K562 (cell line): Measurements from ENCODE around the gene PARP14. TPM values are rescaled to one million over a fixed set of nuclear protein-coding genes. Genes with fewer than 3 reads are reported as not detected.

ENCODE experiments used
- AFF4 ChIP-seq: sonication (generic); formaldehyde crosslinking; IDR thresholded peaks from 2 replicates; pipeline ENCODE4 v1.8.0; 2023; ENCODE audit warnings: mild to moderate bottlenecking, missing genetic modification reagents
- ATF3 ChIP-seq, 2 experiments: fragments of 450-650 bp in 1 of 2; sonication (generic) in 1 of 2; formaldehyde crosslinking in 1 of 2; IDR thresholded peaks in 1 of 2; conservative IDR thresholded peaks in 1 of 2; 2 replicates each; pipeline versions ENCODE4 v1.6.1 to v1.8.1; 2016 to 2023; ENCODE audit warnings: mild to moderate bottlenecking in 2 of 2, moderate library complexity in 2 of 2, inconsistent platforms in 1 of 2, missing genetic modification reagents in 1 of 2
- CBFB ChIP-seq: sonication (generic); formaldehyde crosslinking; IDR thresholded peaks from 2 replicates; pipeline ENCODE4 v1.4.0; 2020; ENCODE audit warnings: mild to moderate bottlenecking, missing genetic modification reagents
- COPS2 ChIP-seq: fragments of 450-650 bp; conservative IDR thresholded peaks from 2 replicates; pipeline ENCODE4 v1.6.1; 2016; ENCODE audit warnings: mild to moderate bottlenecking, moderate library complexity
- FOXK2 ChIP-seq, 2 experiments: fragments of 450-650 bp; IDR thresholded peaks in 1 of 2; conservative IDR thresholded peaks in 1 of 2; 2 replicates each; pipeline ENCODE4 v1.6.1; 2016; ENCODE audit warnings: low read depth in 2 of 2, mild to moderate bottlenecking in 1 of 2
- HMG20B ChIP-seq: fragments of 250-450 bp; sonication (Bioruptor Pico); IDR thresholded peaks from 2 replicates; pipeline ENCODE4 v1.5.0; 2021; ENCODE audit warnings: mild to moderate bottlenecking
- NCOA4 ChIP-seq: fragments of 450-650 bp; IDR thresholded peaks from 2 replicates; pipeline ENCODE4 v1.6.1; 2018; ENCODE audit warnings: mild to moderate bottlenecking; ENCODE audit not compliant: partially characterized antibody
- TCF15 ChIP-seq: fragments of 250-450 bp; sonication (Bioruptor Pico); IDR thresholded peaks from 2 replicates; pipeline ENCODE4 v1.8.0; 2022; ENCODE audit warnings: moderate library complexity, mild to moderate bottlenecking, inconsistent platforms
- ZNF668 ChIP-seq: fragments of 250-450 bp; sonication (Bioruptor Pico); IDR thresholded peaks from 2 replicates; pipeline ENCODE4 v1.8.0; 2022; ENCODE audit warnings: mild to moderate bottlenecking, inconsistent platforms
- polyA plus RNA-seq, 8 experiments: library from polyadenylated mRNA; depleted of rRNA in 4 of 8; stranded (reverse) in 5 of 8; unstranded in 3 of 8; fragments of >200 nt; fragmentation: Nextera tagmentation in 2 of 8; fragmentation: Illumina TruSeq in 1 of 8; extraction: Ambion mirVana in 2 of 8; extraction: Trizol in 1 of 8; gene quantifications; 2 replicates each; pipeline versions ENCODE4 v1.2.1 to v1.2.3, GENCODE V29; 2011 to 2014; ENCODE audit warnings: inconsistent platforms in 1 of 8, missing spikeins in 1 of 8
- total RNA-seq, 7 experiments: library from RNA; depleted of rRNA in 6 of 7; stranded (reverse); fragments of >200 nt in 6 of 7; fragmentation: Illumina TruSeq in 2 of 7; extraction: Trizol in 2 of 7; gene quantifications; 2 replicates each; pipeline versions ENCODE4 v1.2.1 to v1.2.3, GENCODE V29; 2011 to 2021; ENCODE audit warnings: low replicate concordance in 1 of 7

PARP14 gene
- total and polyA plus RNA-seq, 9 of the 15 experiments (the other 6 are each of a cell fraction or from before 2014, with no cell fraction given) = 3.1 to 14.4 (median 9.0) TPM

- no peak for TF ChIP-seq ATF3 (IDR thresholded peaks at IDR 0.05)
- TF ChIP-seq ATF3 (CRISPR knock-in tag; conservative IDR thresholded peaks at IDR 0.05) = no peak
- TF ChIP-seq FOXK2 (conservative IDR thresholded peaks at IDR 0.05 in 1 of 2, IDR thresholded peaks at IDR 0.05 in 1 of 2; ENCODE audit: low read depth in 2 of 2) = no peak
- TF ChIP-seq ZNF668 (CRISPR knock-in tag) = no peak
- TF ChIP-seq COPS2 = no peak
- TF ChIP-seq TCF15 (CRISPR knock-in tag) = no peak
- no peak for TF ChIP-seq CBFB (CRISPR knock-in tag)
- TF ChIP-seq HMG20B (CRISPR knock-in tag) = no peak
- TF ChIP-seq AFF4 = no peak
- TF ChIP-seq NCOA4 = no peak
- TF ChIP-seq, all 486 proteins: peak for 0
Measured at GRCh38 chr3:122635789-122636188, 44.9 kb upstream of the PARP14 start (continued).
